Uterus (tissue), 4 donors: ENCODE data around the gene PDK4. TPM values are rescaled to one million over a fixed set of nuclear protein-coding genes. Genes with fewer than 3 reads are reported as not detected.
A peak's percentile ranks its signal among the peaks of the same experiment; 100 is the strongest.

Experiments used
- DNase-seq, 2 donors: peaks; one replicate each; pipeline ENCODE4 v3.0.0-alpha.2; 2019 to 2020
- H3K27ac ChIP-seq, 2 donors: fragments of 200-600 bp; sonication (generic); 1 replicate in 1 of 2; 2 replicates in 1 of 2; pipeline ENCODE4 v1.5.1; 2016 to 2018
- H3K27me3 ChIP-seq, 2 donors: fragments of 200-600 bp; sonication (generic); one replicate each; pipeline ENCODE4 v1.5.1; 2018 to 2019; ENCODE audit warnings: control low read depth in 1 of 2
- H3K36me3 ChIP-seq, 2 donors: fragments of 200-600 bp; sonication (generic); one replicate each; pipeline ENCODE4 v1.5.1; 2019; ENCODE audit warnings: control low read depth in 1 of 2
- H3K4me1 ChIP-seq, 2 donors: fragments of 200-600 bp; sonication (generic); one replicate each; pipeline ENCODE4 v1.5.1; 2018 to 2019; ENCODE audit warnings: control low read depth in 1 of 2
- H3K4me3 ChIP-seq, 2 donors: fragments of 200-600 bp; sonication (generic); 1 replicate in 1 of 2; 2 replicates in 1 of 2; pipeline ENCODE4 v1.5.1; 2018 to 2019; ENCODE audit warnings: mild to moderate bottlenecking in 1 of 2
- H3K9me3 ChIP-seq, 2 donors: fragments of 200-600 bp; sonication (generic); one replicate each; pipeline ENCODE4 v1.5.1; 2019; ENCODE audit warnings: control low read depth in 1 of 2
- CTCF ChIP-seq, 4 experiments: fragments of 200-600 bp in 2 of 4; fragments of 450-650 bp in 2 of 4; sonication (generic) in 2 of 4; IDR thresholded peaks; one replicate each; pipeline ENCODE4 v1.5.1; 2016 to 2019; ENCODE audit warnings: antibody characterized with exemption in 4 of 4, mild to moderate bottlenecking in 2 of 4, moderate library complexity in 1 of 4
- POLR2A ChIP-seq, 2 donors: fragments of 450-650 bp; IDR thresholded peaks; one replicate each; pipeline ENCODE4 v1.6.1; 2016; ENCODE audit warnings: antibody characterized with exemption in 2 of 2, mild to moderate bottlenecking in 1 of 2, moderate library complexity in 1 of 2
- intact Hi-C: fragments of 100-400 bp; cut with DNase I; formaldehyde crosslinking; loops from one replicate; pipeline ENCODE4 v1.15.1; 2023; ENCODE audit warnings: low total_unique reads
- total RNA-seq, 4 donors: library from RNA; depleted of rRNA in 3 of 4; stranded (reverse); fragments of >200 nt in 3 of 4; gene quantifications; one replicate each; pipeline versions ENCODE4 v1.1.0 to v1.2.4, GENCODE V29; 2014 to 2023
- donor health status: DM: yes; HTN: yes; CAD: no.

The PDK4 gene
- total RNA-seq, 4 donors from 2014 or later, result 12.0 to 509 (median 177) TPM

GRCh38 chr7:95631527-95631926 lies 35.2 kb upstream of the PDK4 start:
- DNase-seq, result no peak
- Histone ChIP-seq H3K4me3 (no peak overlapping the region), H3K4me1 (no peaks in the 10 kb centered on the region), H3K27me3 (no peaks in the 10 kb centered on the region), H3K36me3 (no peaks in the 10 kb centered on the region), H3K9me3 (no peaks in the 10 kb centered on the region), H3K27ac (no peak overlapping the region)
- no peak for TF ChIP-seq CTCF (IDR thresholded peaks at IDR 0.05)
- TF ChIP-seq POLR2A (IDR thresholded peaks at IDR 0.05), result no peak
- intact Hi-C loops, result no loop called here

- intact Hi-C loops, result no loop called here
- no peak for TF ChIP-seq POLR2A (IDR thresholded peaks at IDR 0.05)
- no peak for TF ChIP-seq CTCF (IDR thresholded peaks at IDR 0.05)
Measured at GRCh38 chr7:95630702-95631458, 34.6 kb upstream of the PDK4 start.

GRCh38 chr7:95628831-95629439 lies 32.6 kb upstream of the PDK4 start:
- DNase-seq, result no peak
- TF ChIP-seq CTCF (IDR thresholded peaks at IDR 0.05), result no peak
- no peak for TF ChIP-seq POLR2A (IDR thresholded peaks at IDR 0.05)
- no peak overlapping the region for H3K27ac ChIP-seq
- intact Hi-C loops, result no loop called here
- no peak overlapping the region for H3K4me3 ChIP-seq
- no peaks in the 10 kb centered on the region for H3K9me3 ChIP-seq
- H3K27me3 ChIP-seq, result no peaks in the 10 kb centered on the region
- H3K36me3 ChIP-seq, result no peaks in the 10 kb centered on the region
- no peaks in the 10 kb centered on the region for H3K4me1 ChIP-seq

More at GRCh38 chr7:95630702-95631458, 34.6 kb upstream of the PDK4 start:
- H3K4me1 ChIP-seq, result no peaks in the 10 kb centered on the region
- H3K27ac ChIP-seq, result peak overlapping the region; percentile 1 to 39
- no peak for DNase-seq
- H3K27me3 ChIP-seq, result no peaks in the 10 kb centered on the region
- no peaks in the 10 kb centered on the region for H3K36me3 ChIP-seq
- H3K9me3 ChIP-seq, result no peaks in the 10 kb centered on the region
- H3K4me3 ChIP-seq, result no peak overlapping the region

- Histone ChIP-seq H3K36me3 (no peaks in the 10 kb centered on the region), H3K27me3 (no peaks in the 10 kb centered on the region), H3K4me1 (no peaks in the 10 kb centered on the region), H3K27ac (no peak overlapping the region), H3K4me3 (no peak overlapping the region), H3K9me3 (no peaks in the 10 kb centered on the region)
- no peak for TF ChIP-seq CTCF (IDR thresholded peaks at IDR 0.05)
- TF ChIP-seq POLR2A (IDR thresholded peaks at IDR 0.05), result no peak
- DNase-seq, result no peak
- intact Hi-C loops, result no loop called here
Measured at GRCh38 chr7:95623788-95624187, 27.5 kb upstream of the PDK4 start.

- H3K4me1 ChIP-seq, result no peaks in the 10 kb centered on the region
- intact Hi-C loops, result no loop called here
- H3K9me3 ChIP-seq, result no peaks in the 10 kb centered on the region
- H3K27me3 ChIP-seq, result no peaks in the 10 kb centered on the region
- H3K27ac ChIP-seq, result no peak overlapping the region
- no peaks in the 10 kb centered on the region for H3K36me3 ChIP-seq
- no peak overlapping the region for H3K4me3 ChIP-seq
- TF ChIP-seq POLR2A (IDR thresholded peaks at IDR 0.05) (no peak), CTCF (IDR thresholded peaks at IDR 0.05) (no peak)
- no peak for DNase-seq
Measured at GRCh38 chr7:95622859-95623258, 26.5 kb upstream of the PDK4 start.
